K562 (cell line): ENCODE data around the gene PEAR1. TPM values are rescaled to one million over a fixed set of nuclear protein-coding genes. Genes with fewer than 3 reads are reported as not detected.

Experiments used
- ARID1B ChIP-seq: fragments of 450-650 bp; IDR thresholded peaks from 2 replicates; pipeline ENCODE4 v1.6.1; 2016; ENCODE audit warnings: antibody characterized with exemption, mild to moderate bottlenecking, inconsistent platforms
- ARID2 ChIP-seq: fragments of 450-650 bp; IDR thresholded peaks from 2 replicates; pipeline ENCODE4 v1.6.1; 2017; ENCODE audit warnings: antibody characterized with exemption, mild to moderate bottlenecking
- CXXC5 ChIP-seq: fragments of 250-450 bp; sonication (Bioruptor Pico); IDR thresholded peaks from 2 replicates; pipeline ENCODE4 v1.8.0; 2022; ENCODE audit warnings: inconsistent platforms, mild to moderate bottlenecking, moderate library complexity
- FOSL1 ChIP-seq: fragments of 200-800 bp; sonication (Bioruptor generic); conservative IDR thresholded peaks from 2 replicates; pipeline ENCODE4 v1.6.1; 2016; ENCODE audit warnings: missing genetic modification characterization, missing compliant biosample characterization
- MCM2 ChIP-seq: fragments of 450-650 bp; IDR thresholded peaks from 2 replicates; pipeline ENCODE4 v1.6.1; 2017; ENCODE audit warnings: low read depth, mild to moderate bottlenecking
- RBM39 ChIP-seq: fragments of 200-400 bp; formaldehyde crosslinking; optimal IDR thresholded peaks from 2 replicates; pipeline ENCODE3; 2018; ENCODE audit warnings: low read depth, low read length
- TBL1XR1 ChIP-seq, 2 experiments: IDR thresholded peaks; 2 replicates each; pipeline ENCODE4 v1.6.1; 2012; ENCODE audit warnings: improper control_type of control experiment in 2 of 2, low read length in 2 of 2, mild to moderate bottlenecking in 1 of 2
- ZNF134 ChIP-seq: fragments of 250-450 bp; sonication (Bioruptor Pico); conservative IDR thresholded peaks from 2 replicates; pipeline ENCODE4 v1.4.0; 2020
- polyA plus RNA-seq, 8 experiments: library from polyadenylated mRNA; depleted of rRNA in 4 of 8; stranded (reverse) in 5 of 8; unstranded in 3 of 8; fragments of >200 nt; fragmentation: Nextera tagmentation in 2 of 8; fragmentation: Illumina TruSeq in 1 of 8; extraction: Ambion mirVana in 2 of 8; extraction: Trizol in 1 of 8; gene quantifications; 2 replicates each; pipeline versions ENCODE4 v1.2.1 to v1.2.3, GENCODE V29; 2011 to 2014; ENCODE audit warnings: inconsistent platforms in 1 of 8, missing spikeins in 1 of 8
- total RNA-seq, 7 experiments: library from RNA; depleted of rRNA in 6 of 7; stranded (reverse); fragments of >200 nt in 6 of 7; fragmentation: Illumina TruSeq in 2 of 7; extraction: Trizol in 2 of 7; gene quantifications; 2 replicates each; pipeline versions ENCODE4 v1.2.1 to v1.2.3, GENCODE V29; 2011 to 2021; ENCODE audit warnings: low replicate concordance in 1 of 7
- TF ChIP-seq, protein P1 (sequence below): fragments of 450-650 bp; formaldehyde crosslinking; IDR thresholded peaks from 2 replicates; pipeline ENCODE4 v1.4.0; 2022; ENCODE audit warnings: missing genetic modification characterization
- TF ChIP-seq, protein P2 (sequence below): fragments of 250-450 bp; sonication (Bioruptor Pico); IDR thresholded peaks from 2 replicates; pipeline ENCODE4 v1.5.0; 2022; ENCODE audit warnings: mild to moderate bottlenecking
- TF ChIP-seq, protein P3 (sequence below): fragments of 250-450 bp; sonication (Bioruptor Pico); IDR thresholded peaks from 2 replicates; pipeline ENCODE4 v1.4.0; 2020; ENCODE audit warnings: mild to moderate bottlenecking, moderate library complexity
- TF ChIP-seq, protein P4 (sequence below): fragments of 250-450 bp; sonication (Bioruptor Pico); IDR thresholded peaks from 2 replicates; pipeline ENCODE4 v1.5.1; 2021; ENCODE audit warnings: mild to moderate bottlenecking
- TF ChIP-seq, protein P5 (sequence below): fragments of 450-650 bp; IDR thresholded peaks from 2 replicates; pipeline ENCODE4 v1.6.1; 2016; ENCODE audit warnings: low read depth

The PEAR1 gene
- total and polyA plus RNA-seq, 9 of the 15 experiments (the other 6 are each of a cell fraction or from before 2014, with no cell fraction given), result 0.87 to 13.9 (median 6.1) TPM

DNA sequence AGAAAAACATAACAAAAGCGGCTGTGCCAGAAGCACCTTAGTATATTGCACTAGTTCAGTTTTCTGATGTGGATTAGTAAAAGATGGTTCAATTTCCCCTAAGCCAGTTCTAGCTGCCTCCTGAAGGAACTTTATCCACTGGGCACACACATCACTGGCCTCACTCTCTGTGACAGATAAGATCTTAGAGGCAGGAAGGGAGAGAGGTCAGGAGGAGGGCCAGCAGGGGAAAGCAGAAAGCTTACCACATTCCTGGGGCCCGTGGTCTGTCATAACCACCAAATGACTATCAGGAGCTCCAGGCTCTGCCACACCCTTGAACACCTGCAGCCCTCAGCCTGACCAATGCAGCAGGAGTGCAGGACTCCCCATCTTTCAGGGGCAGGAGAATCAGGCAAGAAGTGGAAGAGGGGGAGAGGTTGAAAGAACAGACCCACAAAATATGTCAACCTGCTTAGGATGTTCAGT lies 64.8 kb downstream of the PEAR1 start (continued):
- TF ChIP-seq, protein P1, sequence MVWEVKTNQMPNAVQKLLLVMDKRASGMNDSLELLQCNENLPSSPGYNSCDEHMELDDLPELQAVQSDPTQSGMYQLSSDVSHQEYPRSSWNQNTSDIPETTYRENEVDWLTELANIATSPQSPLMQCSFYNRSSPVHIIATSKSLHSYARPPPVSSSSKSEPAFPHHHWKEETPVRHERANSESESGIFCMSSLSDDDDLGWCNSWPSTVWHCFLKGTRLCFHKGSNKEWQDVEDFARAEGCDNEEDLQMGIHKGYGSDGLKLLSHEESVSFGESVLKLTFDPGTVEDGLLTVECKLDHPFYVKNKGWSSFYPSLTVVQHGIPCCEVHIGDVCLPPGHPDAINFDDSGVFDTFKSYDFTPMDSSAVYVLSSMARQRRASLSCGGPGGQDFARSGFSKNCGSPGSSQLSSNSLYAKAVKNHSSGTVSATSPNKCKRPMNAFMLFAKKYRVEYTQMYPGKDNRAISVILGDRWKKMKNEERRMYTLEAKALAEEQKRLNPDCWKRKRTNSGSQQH (CRISPR knock-in tag), result peak; percentile 46; the same call in 1 of the 2 replicates
- TF ChIP-seq ZNF134 (CRISPR knock-in tag) (0 out of 2 replicates have a peak, but pooled peaks have one; percentile 46), RBM39 (no peak), MCM2 (no peak), TBL1XR1 (IDR thresholded peaks at IDR 0.05; ENCODE audit: low read length in 2 of 2) (peak; percentile 74 to 90; a peak in 3 of 4 replicates), ARID1B (peak; percentile 98), ARID2 (no peak), FOSL1 (peak; percentile 79), CXXC5 (peak; percentile 88)
- TF ChIP-seq, protein P2, sequence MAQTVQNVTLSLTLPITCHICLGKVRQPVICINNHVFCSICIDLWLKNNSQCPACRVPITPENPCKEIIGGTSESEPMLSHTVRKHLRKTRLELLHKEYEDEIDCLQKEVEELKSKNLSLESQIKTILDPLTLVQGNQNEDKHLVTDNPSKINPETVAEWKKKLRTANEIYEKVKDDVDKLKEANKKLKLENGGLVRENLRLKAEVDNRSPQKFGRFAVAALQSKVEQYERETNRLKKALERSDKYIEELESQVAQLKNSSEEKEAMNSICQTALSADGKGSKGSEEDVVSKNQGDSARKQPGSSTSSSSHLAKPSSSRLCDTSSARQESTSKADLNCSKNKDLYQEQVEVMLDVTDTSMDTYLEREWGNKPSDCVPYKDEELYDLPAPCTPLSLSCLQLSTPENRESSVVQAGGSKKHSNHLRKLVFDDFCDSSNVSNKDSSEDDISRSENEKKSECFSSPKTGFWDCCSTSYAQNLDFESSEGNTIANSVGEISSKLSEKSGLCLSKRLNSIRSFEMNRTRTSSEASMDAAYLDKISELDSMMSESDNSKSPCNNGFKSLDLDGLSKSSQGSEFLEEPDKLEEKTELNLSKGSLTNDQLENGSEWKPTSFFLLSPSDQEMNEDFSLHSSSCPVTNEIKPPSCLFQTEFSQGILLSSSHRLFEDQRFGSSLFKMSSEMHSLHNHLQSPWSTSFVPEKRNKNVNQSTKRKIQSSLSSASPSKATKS (CRISPR knock-in tag), result no peak
- TF ChIP-seq, protein P3, sequence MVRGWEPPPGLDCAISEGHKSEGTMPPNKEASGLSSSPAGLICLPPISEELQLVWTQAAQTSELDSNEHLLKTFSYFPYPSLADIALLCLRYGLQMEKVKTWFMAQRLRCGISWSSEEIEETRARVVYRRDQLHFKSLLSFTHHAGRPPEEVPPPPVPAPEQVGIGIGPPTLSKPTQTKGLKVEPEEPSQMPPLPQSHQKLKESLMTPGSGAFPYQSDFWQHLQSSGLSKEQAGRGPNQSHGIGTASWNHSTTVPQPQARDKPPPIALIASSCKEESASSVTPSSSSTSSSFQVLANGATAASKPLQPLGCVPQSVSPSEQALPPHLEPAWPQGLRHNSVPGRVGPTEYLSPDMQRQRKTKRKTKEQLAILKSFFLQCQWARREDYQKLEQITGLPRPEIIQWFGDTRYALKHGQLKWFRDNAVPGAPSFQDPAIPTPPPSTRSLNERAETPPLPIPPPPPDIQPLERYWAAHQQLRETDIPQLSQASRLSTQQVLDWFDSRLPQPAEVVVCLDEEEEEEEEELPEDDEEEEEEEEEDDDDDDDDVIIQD (CRISPR knock-in tag), result no peak
- TF ChIP-seq, protein P4, sequence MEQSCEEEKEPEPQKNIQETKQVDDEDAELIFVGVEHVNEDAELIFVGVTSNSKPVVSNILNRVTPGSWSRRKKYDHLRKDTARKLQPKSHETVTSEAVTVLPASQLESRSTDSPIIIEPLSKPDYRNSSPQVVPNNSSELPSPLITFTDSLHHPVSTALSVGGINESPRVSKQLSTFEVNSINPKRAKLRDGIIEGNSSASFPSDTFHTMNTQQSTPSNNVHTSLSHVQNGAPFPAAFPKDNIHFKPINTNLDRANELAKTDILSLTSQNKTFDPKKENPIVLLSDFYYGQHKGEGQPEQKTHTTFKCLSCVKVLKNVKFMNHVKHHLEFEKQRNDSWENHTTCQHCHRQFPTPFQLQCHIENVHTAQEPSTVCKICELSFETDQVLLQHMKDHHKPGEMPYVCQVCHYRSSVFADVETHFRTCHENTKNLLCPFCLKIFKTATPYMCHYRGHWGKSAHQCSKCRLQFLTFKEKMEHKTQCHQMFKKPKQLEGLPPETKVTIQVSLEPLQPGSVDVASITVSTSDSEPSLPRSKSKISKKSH, result no peak
- TF ChIP-seq, protein P5, sequence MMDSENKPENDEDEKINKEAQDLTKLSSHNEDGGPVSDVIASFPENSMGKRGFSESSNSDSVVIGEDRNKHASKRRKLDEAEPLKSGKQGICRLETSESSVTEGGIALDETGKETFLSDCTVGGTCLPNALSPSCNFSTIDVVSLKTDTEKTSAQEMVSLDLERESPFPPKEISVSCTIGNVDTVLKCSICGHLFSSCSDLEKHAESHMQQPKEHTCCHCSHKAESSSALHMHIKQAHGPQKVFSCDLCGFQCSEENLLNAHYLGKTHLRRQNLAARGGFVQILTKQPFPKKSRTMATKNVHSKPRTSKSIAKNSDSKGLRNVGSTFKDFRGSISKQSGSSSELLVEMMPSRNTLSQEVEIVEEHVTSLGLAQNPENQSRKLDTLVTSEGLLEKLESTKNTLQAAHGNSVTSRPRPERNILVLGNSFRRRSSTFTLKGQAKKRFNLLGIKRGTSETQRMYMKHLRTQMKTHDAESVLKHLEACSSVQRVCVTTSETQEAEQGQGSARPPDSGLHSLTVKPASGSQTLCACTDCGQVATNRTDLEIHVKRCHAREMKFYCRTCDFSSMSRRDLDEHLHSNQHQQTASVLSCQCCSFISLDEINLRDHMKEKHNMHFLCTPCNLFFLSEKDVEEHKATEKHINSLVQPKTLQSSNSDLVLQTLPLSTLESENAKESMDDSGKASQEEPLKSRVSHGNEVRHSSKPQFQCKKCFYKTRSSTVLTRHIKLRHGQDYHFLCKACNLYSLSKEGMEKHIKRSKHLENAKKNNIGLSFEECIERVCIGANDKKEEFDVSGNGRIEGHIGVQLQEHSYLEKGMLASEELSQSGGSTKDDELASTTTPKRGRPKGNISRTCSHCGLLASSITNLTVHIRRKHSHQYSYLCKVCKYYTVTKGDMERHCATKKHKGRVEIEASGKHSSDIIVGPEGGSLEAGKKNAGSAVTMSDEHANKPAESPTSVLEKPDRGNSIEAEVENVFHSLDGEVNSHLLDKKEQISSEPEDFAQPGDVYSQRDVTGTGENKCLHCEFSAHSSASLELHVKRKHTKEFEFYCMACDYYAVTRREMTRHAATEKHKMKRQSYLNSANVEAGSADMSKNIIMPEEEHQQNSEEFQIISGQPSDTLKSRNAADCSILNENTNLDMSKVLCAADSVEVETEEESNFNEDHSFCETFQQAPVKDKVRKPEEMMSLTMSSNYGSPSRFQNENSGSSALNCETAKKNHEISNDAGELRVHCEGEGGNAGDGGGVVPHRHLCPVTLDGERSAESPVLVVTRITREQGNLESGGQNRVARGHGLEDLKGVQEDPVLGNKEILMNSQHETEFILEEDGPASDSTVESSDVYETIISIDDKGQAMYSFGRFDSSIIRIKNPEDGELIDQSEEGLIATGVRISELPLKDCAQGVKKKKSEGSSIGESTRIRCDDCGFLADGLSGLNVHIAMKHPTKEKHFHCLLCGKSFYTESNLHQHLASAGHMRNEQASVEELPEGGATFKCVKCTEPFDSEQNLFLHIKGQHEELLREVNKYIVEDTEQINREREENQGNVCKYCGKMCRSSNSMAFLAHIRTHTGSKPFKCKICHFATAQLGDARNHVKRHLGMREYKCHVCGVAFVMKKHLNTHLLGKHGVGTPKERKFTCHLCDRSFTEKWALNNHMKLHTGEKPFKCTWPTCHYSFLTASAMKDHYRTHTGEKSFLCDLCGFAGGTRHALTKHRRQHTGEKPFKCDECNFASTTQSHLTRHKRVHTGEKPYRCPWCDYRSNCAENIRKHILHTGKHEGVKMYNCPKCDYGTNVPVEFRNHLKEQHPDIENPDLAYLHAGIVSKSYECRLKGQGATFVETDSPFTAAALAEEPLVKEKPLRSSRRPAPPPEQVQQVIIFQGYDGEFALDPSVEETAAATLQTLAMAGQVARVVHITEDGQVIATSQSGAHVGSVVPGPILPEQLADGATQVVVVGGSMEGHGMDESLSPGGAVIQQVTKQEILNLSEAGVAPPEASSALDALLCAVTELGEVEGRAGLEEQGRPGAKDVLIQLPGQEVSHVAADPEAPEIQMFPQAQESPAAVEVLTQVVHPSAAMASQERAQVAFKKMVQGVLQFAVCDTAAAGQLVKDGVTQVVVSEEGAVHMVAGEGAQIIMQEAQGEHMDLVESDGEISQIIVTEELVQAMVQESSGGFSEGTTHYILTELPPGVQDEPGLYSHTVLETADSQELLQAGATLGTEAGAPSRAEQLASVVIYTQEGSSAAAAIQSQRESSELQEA, result no peak
